ENCODE measurements around the gene OSER1. TPM values are rescaled to one million over a fixed set of nuclear protein-coding genes. Genes with fewer than 3 reads are reported as not detected.

The OSER1 gene
- total RNA-seq, 1 experiment from 2014 or later, result 34.8 TPM

- peak; percentile 39 for ATAC-seq
- Histone ChIP-seq H3K4me1 (ENCODE audit: insufficient read depth, low read length) (peaks cover 58% of the 10 kb centered on the region), H3K79me2 (ENCODE audit: low read length) (peaks cover 7% of the 10 kb centered on the region), H2AFZ (ENCODE audit: low read length) (peak overlapping the region; percentile 15; the same call in 1 of the 2 replicates), H3F3A (ENCODE audit: low read length, unreplicated experiment) (peaks cover 14% of the 10 kb centered on the region), H3K36me3 (ENCODE audit: low read depth, low read length) (no peaks in the 10 kb centered on the region), H3K27ac (ENCODE audit: low read length) (peak overlapping the region; percentile 97), H3K4me3 (ENCODE audit: low read length) (peak overlapping the region; percentile 11; the same call in 1 of the 2 replicates), H3K9me3 (ENCODE audit: low read length) (no peaks in the 10 kb centered on the region), H3K27me3 (ENCODE audit: low read length) (no peaks in the 10 kb centered on the region), H3K9me2 (replicated peaks; ENCODE audit: low read length) (no peaks in the 10 kb centered on the region), H3K9ac (ENCODE audit: low read length) (peak overlapping the region; percentile 77), H4K20me1 (ENCODE audit: low read length) (no peaks in the 10 kb centered on the region), H3K4me2 (ENCODE audit: low read length) (peak overlapping the region; percentile 75)
- ChIA-PET CTCF (interaction anchor here (1.5 kb wide), 1 partner anchor 17 kb away, joined by 10 read pairs; no protein-coding TSS in a partner anchor), POLR2A (ENCODE audit: unreplicated experiment) (interaction anchor here (0.5 kb wide), 1 partner anchor 300 kb away, joined by 5 read pairs; no protein-coding TSS in a partner anchor)
- TF ChIP-seq EZH2 (IDR thresholded peaks at IDR 0.05; ENCODE audit: low read length, unreplicated experiment), result no peak
- TF ChIP-seq EZH2phosphoT487 (IDR thresholded peaks at IDR 0.05; ENCODE audit: borderline replicate concordance, low read length), result no peak
- TF ChIP-seq, protein P1, sequence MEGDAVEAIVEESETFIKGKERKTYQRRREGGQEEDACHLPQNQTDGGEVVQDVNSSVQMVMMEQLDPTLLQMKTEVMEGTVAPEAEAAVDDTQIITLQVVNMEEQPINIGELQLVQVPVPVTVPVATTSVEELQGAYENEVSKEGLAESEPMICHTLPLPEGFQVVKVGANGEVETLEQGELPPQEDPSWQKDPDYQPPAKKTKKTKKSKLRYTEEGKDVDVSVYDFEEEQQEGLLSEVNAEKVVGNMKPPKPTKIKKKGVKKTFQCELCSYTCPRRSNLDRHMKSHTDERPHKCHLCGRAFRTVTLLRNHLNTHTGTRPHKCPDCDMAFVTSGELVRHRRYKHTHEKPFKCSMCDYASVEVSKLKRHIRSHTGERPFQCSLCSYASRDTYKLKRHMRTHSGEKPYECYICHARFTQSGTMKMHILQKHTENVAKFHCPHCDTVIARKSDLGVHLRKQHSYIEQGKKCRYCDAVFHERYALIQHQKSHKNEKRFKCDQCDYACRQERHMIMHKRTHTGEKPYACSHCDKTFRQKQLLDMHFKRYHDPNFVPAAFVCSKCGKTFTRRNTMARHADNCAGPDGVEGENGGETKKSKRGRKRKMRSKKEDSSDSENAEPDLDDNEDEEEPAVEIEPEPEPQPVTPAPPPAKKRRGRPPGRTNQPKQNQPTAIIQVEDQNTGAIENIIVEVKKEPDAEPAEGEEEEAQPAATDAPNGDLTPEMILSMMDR (conservative IDR thresholded peaks at IDR 0.05; ENCODE audit: low read depth, low read length), result no peak
- no TSS peak for BruUV-seq (replicated peaks)
- intact Hi-C loops (cut with micrococcal nuclease), result no loop called here
- peak; percentile 85 for DNase-seq
Measured at GRCh38 chr20:44173116-44173515, 37.5 kb downstream of the OSER1 start.

GRCh38 chr20:44172572-44172950, 38.0 kb downstream of the OSER1 start:
- TF ChIP-seq, protein P1 (conservative IDR thresholded peaks at IDR 0.05; ENCODE audit: low read depth, low read length), result no peak
- TF ChIP-seq EZH2 (IDR thresholded peaks at IDR 0.05; ENCODE audit: low read length, unreplicated experiment), result no peak
- TF ChIP-seq EZH2phosphoT487 (IDR thresholded peaks at IDR 0.05; ENCODE audit: borderline replicate concordance, low read length), result no peak
- H3F3A ChIP-seq (ENCODE audit: low read length, unreplicated experiment), result peaks cover 18% of the 10 kb centered on the region
- intact Hi-C loops (cut with micrococcal nuclease), result no loop called here
- POLR2A ChIA-PET (ENCODE audit: unreplicated experiment), result interaction anchor here (0.5 to 0.8 kb wide), 2 partner anchors 17 to 300 kb away, joined by 3 to 5 read pairs; no protein-coding TSS in a partner anchor
- no peak overlapping the region for H2AFZ ChIP-seq (ENCODE audit: low read length)
- CTCF ChIA-PET, result interaction anchor here (1.0 to 1.5 kb wide), 2 partner anchors 17 to 56 kb away, joined by 8 to 10 read pairs; no protein-coding TSS in a partner anchor
- peak overlapping the region; percentile 11; the same call in 1 of the 2 replicates for H3K4me3 ChIP-seq (ENCODE audit: low read length)
- H4K20me1 ChIP-seq (ENCODE audit: low read length), result no peaks in the 10 kb centered on the region
- no peaks in the 10 kb centered on the region for H3K9me3 ChIP-seq (ENCODE audit: low read length)
- peak overlapping the region; percentile 77 for H3K9ac ChIP-seq (ENCODE audit: low read length)
- H3K9me2 ChIP-seq (replicated peaks; ENCODE audit: low read length), result no peaks in the 10 kb centered on the region
- DNase-seq, result peak; percentile 35
- H3K27me3 ChIP-seq (ENCODE audit: low read length), result no peaks in the 10 kb centered on the region
- peak overlapping the region; percentile 75 for H3K4me2 ChIP-seq (ENCODE audit: low read length)
- peak; percentile 0; the same call in 1 of the 2 replicates for ATAC-seq
- no peaks in the 10 kb centered on the region for H3K36me3 ChIP-seq (ENCODE audit: low read depth, low read length)
- H3K27ac ChIP-seq (ENCODE audit: low read length), result peak overlapping the region; percentile 97
- H3K79me2 ChIP-seq (ENCODE audit: low read length), result peaks cover 7% of the 10 kb centered on the region
- H3K4me1 ChIP-seq (ENCODE audit: insufficient read depth, low read length), result peaks cover 63% of the 10 kb centered on the region
- BruUV-seq (replicated peaks), result no TSS peak
